C4-2B (cell line): ENCODE results near the gene MB.

Source experiments
- CTCF ChIP-seq: fragments of 450-650 bp; conservative IDR thresholded peaks from 2 replicates; pipeline ENCODE4 v1.5.1; 2017; ENCODE audit warnings: mild to moderate bottlenecking
- ZFX ChIP-seq: fragments of 450-650 bp; IDR thresholded peaks from 2 replicates; pipeline ENCODE4 v1.6.1; 2017

GRCh38 chr22:35634015-35634414, 16.9 kb upstream of the MB start:
- no peak for TF ChIP-seq CTCF
- TF ChIP-seq ZFX, result no peak
